GM18868 (cell line): ENCODE results near the gene YAE1.
A peak's percentile ranks its signal among the peaks of the same experiment; 100 is the strongest.
"Not testable (repeated sequence)": the region's sequence is repeated elsewhere in the genome, so short reads cannot be mapped to it uniquely, and the experiment has no call there.

Source experiments
- ATAC-seq: cut with Tn5 transposase; IDR thresholded peaks from one replicate; pipeline ENCODE4 v1.9.1; 2021; ENCODE audit warnings: mild to moderate bottlenecking, moderate library complexity; ENCODE audit not compliant: unreplicated experiment

Gene YAE1

GRCh38 chr7:39566023-39566921, at the start of gene YAE1:
Gene YAE1, plus strand, starts transcription at chr7:39566404. Its CDS starts 15 bp downstream, at chr7:39566419.
- peak; percentile 100 for ATAC-seq

GRCh38 chr7:39516498-39516897, 49.7 kb upstream of the YAE1 start:
- ATAC-seq = no peak

GRCh38 chr7:39517240-39517639, 49.0 kb upstream of the YAE1 start:
- no peak for ATAC-seq

GRCh38 chr7:39525926-39526325, 40.3 kb upstream of the YAE1 start:
- ATAC-seq = no peak

GRCh38 chr7:39526666-39527065, 39.5 kb upstream of the YAE1 start:
- ATAC-seq = no peak

- ATAC-seq = no peak
Observed at GRCh38 chr7:39527296-39527695, 38.9 kb upstream of the YAE1 start.

- ATAC-seq = no peak
Observed at GRCh38 chr7:39527951-39528350, 38.3 kb upstream of the YAE1 start.

- ATAC-seq = no peak
Observed at GRCh38 chr7:39528849-39529248, 37.4 kb upstream of the YAE1 start.

- no peak for ATAC-seq
Observed at GRCh38 chr7:39529582-39529981, 36.6 kb upstream of the YAE1 start.

GRCh38 chr7:39530971-39531370, 35.2 kb upstream of the YAE1 start:
- no peak for ATAC-seq

- ATAC-seq = no peak
Observed at GRCh38 chr7:39531818-39532217, 34.4 kb upstream of the YAE1 start.

GRCh38 chr7:39532832-39533231, 33.4 kb upstream of the YAE1 start:
- ATAC-seq = no peak

- no peak for ATAC-seq
Observed at GRCh38 chr7:39534599-39534998, 31.6 kb upstream of the YAE1 start.

GRCh38 chr7:39535064-39535463, 31.1 kb upstream of the YAE1 start:
- ATAC-seq = no peak

- no peak for ATAC-seq
Observed at GRCh38 chr7:39535720-39536119, 30.5 kb upstream of the YAE1 start.

- ATAC-seq = no peak
Observed at GRCh38 chr7:39536951-39537350, 29.3 kb upstream of the YAE1 start.

GRCh38 chr7:39539816-39540215, 26.4 kb upstream of the YAE1 start:
- no peak for ATAC-seq

- ATAC-seq = no peak
Observed at GRCh38 chr7:39540320-39540719, 25.9 kb upstream of the YAE1 start.

GRCh38 chr7:39541511-39541910, 24.7 kb upstream of the YAE1 start:
- ATAC-seq = no peak

GRCh38 chr7:39544774-39545173, 21.4 kb upstream of the YAE1 start:
- ATAC-seq = not testable (repeated sequence)

GRCh38 chr7:39547336-39547735, 18.9 kb upstream of the YAE1 start:
- no peak for ATAC-seq

GRCh38 chr7:39550411-39550810, 15.8 kb upstream of the YAE1 start:
- ATAC-seq = no peak

- no peak for ATAC-seq
Observed at GRCh38 chr7:39553436-39553835, 12.8 kb upstream of the YAE1 start.
